Measurements from ENCODE around the gene SLCO2A1.

GRCh38 chr3:134066158-134066541, 36.4 kb upstream of the SLCO2A1 start:
- TF ChIP-seq, protein P1, sequence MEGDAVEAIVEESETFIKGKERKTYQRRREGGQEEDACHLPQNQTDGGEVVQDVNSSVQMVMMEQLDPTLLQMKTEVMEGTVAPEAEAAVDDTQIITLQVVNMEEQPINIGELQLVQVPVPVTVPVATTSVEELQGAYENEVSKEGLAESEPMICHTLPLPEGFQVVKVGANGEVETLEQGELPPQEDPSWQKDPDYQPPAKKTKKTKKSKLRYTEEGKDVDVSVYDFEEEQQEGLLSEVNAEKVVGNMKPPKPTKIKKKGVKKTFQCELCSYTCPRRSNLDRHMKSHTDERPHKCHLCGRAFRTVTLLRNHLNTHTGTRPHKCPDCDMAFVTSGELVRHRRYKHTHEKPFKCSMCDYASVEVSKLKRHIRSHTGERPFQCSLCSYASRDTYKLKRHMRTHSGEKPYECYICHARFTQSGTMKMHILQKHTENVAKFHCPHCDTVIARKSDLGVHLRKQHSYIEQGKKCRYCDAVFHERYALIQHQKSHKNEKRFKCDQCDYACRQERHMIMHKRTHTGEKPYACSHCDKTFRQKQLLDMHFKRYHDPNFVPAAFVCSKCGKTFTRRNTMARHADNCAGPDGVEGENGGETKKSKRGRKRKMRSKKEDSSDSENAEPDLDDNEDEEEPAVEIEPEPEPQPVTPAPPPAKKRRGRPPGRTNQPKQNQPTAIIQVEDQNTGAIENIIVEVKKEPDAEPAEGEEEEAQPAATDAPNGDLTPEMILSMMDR (IDR thresholded peaks at IDR 0.05), result no peak
- TF ChIP-seq POLR2A (IDR thresholded peaks at IDR 0.05) (no peak), POLR2AphosphoS5 (IDR thresholded peaks at IDR 0.05) (no peak)
